ENCODE results near the gene CARMIL1.
A peak's percentile ranks its signal among the peaks of the same experiment; 100 is the strongest.

The CARMIL1 gene

GRCh38 chr6:25337431-25337830 is 58.3 kb downstream of the CARMIL1 start:
- no peak for DNase-seq

GRCh38 chr6:25340431-25341202 is 61.4 kb downstream of the CARMIL1 start:
- no peak for DNase-seq

- no peak for DNase-seq
Measured at GRCh38 chr6:25341203-25341552, 62.0 kb downstream of the CARMIL1 start.

GRCh38 chr6:25341923-25342619 is 62.9 kb downstream of the CARMIL1 start:
- DNase-seq: no peak

- peak in 2 of 4 experiments; percentile 17 to 22 for DNase-seq
Measured at GRCh38 chr6:25342802-25343201, 63.6 kb downstream of the CARMIL1 start.

- DNase-seq: peak in 3 of 4 experiments; percentile 19 to 34 (median 20)
Measured at GRCh38 chr6:25343984-25344383, 64.8 kb downstream of the CARMIL1 start.

- no peak for DNase-seq
Measured at GRCh38 chr6:25344827-25345226, 65.7 kb downstream of the CARMIL1 start.

GRCh38 chr6:25346064-25346463 is 66.9 kb downstream of the CARMIL1 start:
- DNase-seq: peak in 3 of 4 experiments; percentile 50 to 55 (median 53)

- no peak for DNase-seq
Measured at GRCh38 chr6:25350573-25350972, 71.4 kb downstream of the CARMIL1 start.

GRCh38 chr6:25351485-25351884 is 72.3 kb downstream of the CARMIL1 start:
- peak in 1 of 4 experiments; percentile 24 for DNase-seq

GRCh38 chr6:25352285-25352684 is 73.1 kb downstream of the CARMIL1 start:
- no peak for DNase-seq

- no peak for DNase-seq
Measured at GRCh38 chr6:25354078-25354932, 75.1 kb downstream of the CARMIL1 start.

- DNase-seq: no peak
Measured at GRCh38 chr6:25359191-25359861, 80.2 kb downstream of the CARMIL1 start.

- no peak for DNase-seq
Measured at GRCh38 chr6:25359891-25360290, 80.7 kb downstream of the CARMIL1 start.

GRCh38 chr6:25360621-25361020 is 81.4 kb downstream of the CARMIL1 start:
- DNase-seq: no peak

GRCh38 chr6:25363427-25363826 is 84.3 kb downstream of the CARMIL1 start:
- DNase-seq: peak in 3 of 4 experiments; percentile 12 to 56 (median 53)

GRCh38 chr6:25365154-25365553 is 86.0 kb downstream of the CARMIL1 start:
- no peak for DNase-seq

GRCh38 chr6:25366903-25367545 is 87.8 kb downstream of the CARMIL1 start:
- no peak for DNase-seq

- DNase-seq: no peak
Measured at GRCh38 chr6:25369036-25369432, 89.9 kb downstream of the CARMIL1 start.

- DNase-seq: peak in 1 of 4 experiments; percentile 9
Measured at GRCh38 chr6:25369433-25370177, 90.4 kb downstream of the CARMIL1 start.
